ENCODE results near the gene CHRNA5. TPM values are rescaled to one million over a fixed set of nuclear protein-coding genes. Genes with fewer than 3 reads are reported as not detected.

Gene CHRNA5
- total RNA-seq, 1 experiment from 2014 or later: 11.7 TPM

GRCh38 chr15:78620021-78620526 is 54.8 kb downstream of the CHRNA5 start:
- DNase-seq (ENCODE audit: low read depth): no peak

DNA sequence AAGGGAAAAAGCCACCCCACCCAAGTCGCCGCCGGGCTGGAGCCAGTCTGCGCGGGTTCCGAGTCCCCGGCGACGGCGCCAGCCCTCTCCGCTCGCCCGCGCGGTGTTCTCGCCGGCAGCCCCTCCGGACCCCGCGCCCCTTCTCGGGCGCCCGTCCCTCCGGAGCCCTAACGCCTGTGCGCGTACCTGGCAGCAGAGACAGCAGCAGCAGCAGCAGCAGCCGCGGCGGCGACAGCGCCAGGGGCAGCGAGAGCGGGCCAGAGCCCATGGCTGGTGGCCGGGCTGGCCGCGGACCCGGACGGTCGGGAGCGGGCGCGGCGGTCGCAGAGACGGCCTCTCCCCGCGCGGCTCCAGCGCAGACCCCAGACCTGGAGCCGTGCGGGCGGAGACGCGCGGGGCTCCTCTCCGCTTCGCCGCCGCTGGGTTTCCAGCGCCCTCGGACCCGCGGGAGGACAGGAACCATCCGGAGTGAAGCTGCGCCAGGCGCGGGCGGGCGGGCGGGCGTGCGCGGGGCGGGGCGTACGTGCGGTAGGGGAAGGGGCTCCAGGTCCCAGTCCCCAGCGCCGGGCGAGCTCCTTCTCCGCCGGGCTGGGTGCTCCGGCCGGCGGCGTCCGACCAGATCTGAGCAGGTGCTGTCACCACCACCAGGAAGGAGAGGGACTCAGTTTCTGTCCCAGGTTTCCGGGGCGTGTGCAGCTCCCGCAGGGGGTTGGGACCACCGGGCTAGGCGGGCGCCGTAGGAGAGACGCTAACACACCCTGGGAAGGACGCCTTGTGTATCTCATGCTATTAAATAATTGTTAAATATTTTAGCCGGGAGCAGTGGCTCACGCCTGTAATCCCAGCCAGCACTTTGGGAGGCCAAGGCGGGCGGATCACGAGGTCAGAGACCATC is 55.5 kb downstream of the CHRNA5 start, which contains the start of gene CHRNA3:
CHRNA3 (minus strand) TSS at position 470 of the 895 bp plus-strand sequence; CDS start at position 268, 202 bp downstream.
- no peak for DNase-seq (ENCODE audit: low read depth)

- no peak for DNase-seq (ENCODE audit: low read depth)
Measured at GRCh38 chr15:78621810-78622402, 56.6 kb downstream of the CHRNA5 start.

- no peak for DNase-seq (ENCODE audit: low read depth)
Measured at GRCh38 chr15:78623786-78624497, 58.6 kb downstream of the CHRNA5 start.

DNA sequence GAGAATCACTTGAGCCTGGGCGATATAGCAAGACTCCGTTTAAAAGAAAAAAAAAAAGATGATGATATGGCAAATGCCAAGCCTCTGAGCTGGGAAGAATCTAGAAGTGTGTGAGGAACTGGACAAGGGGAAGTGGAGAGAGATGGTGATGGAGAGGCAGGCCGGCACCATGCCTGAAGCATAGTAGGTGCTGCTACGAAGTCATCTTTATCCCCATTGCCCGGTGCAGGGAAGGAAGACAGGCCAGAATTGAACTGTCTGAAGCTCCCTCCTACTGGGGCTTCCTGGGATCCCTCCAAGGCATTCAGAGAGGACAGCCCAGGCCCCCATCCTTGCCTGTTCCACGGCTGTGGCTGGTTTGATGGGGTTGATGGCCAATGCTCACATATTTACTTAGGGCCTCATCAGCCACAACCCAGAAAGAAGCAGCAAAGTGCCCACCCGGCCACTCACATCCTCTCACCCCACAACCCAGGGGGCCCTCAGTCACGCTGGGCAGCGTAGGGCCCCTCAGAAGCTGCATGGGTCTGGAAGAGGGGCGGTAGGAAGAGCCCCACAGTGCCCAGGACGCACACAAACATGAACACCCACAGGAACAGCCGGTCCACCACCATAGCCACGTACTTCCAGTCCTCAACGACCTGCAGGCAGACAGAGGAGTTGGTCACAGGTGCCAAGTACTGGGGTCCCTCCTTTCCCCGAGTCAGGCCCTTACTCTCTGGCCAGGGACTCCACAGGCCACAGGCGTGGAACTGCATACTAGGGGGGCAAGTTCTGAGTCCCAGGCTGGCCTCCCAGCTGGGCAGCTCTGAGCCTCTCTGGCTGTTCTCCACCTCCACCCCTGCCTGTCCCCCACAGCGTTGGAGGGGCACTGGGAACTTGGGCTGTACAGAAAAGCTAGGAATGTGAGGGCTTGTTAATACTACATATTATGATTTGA is 59.6 kb downstream of the CHRNA5 start:
- DNase-seq (ENCODE audit: low read depth): no peak

- no peak for DNase-seq (ENCODE audit: low read depth)
Measured at GRCh38 chr15:78625606-78626280, 60.4 kb downstream of the CHRNA5 start.

DNA sequence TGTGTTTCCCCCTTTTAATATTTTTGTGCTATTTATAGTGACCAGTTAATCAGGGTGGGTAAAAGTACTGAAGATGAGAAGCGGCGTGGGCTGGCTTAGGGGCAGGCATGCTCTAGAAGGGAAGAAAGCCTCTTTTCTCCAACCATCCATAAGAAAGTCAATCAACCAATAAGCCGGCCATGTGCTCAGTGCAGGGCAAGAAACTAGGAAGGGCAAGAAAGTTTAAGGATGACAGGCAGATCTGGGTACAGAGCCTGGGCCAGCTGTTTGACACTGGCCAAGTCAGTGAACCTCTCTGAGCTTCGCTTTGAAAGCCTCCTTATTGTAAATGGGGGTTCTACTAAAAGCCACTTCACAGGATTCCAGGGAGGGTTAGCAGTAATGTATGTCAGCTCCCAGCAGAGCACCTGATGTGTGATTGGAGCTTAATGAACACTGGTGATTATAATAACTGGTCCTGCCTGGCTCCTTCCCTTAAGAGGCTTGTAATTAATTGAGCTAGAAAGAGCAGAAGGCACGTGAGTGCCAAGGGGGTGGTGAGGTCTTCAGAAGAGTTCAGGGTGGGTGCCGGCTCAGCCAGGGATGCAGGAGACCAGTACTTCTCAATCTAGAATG is 61.2 kb downstream of the CHRNA5 start:
- DNase-seq (ENCODE audit: low read depth): no peak

- no peak for DNase-seq (ENCODE audit: low read depth)
Measured at GRCh38 chr15:78627348-78627747, 62.0 kb downstream of the CHRNA5 start.

- DNase-seq (ENCODE audit: low read depth): no peak
Measured at GRCh38 chr15:78628227-78628626, 62.9 kb downstream of the CHRNA5 start.

GRCh38 chr15:78629031-78629715 is 63.9 kb downstream of the CHRNA5 start:
- no peak for DNase-seq (ENCODE audit: low read depth)

DNA sequence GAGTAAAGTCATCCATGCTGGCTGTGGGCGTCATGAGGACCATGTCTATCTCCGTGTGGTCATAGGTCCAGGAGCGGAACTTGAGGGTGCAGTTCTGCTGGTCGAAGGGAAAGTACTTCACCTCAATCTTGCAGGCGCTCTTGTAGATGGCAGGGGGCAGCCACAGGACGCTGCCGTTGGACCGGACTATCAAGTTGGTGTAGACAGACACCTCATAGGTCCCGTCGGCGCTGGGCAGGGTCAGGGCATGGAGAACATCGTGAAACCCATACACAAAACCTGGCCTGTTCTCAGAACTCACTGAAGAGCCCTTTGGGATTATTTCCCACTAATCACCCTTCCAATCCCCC is 64.4 kb downstream of the CHRNA5 start:
- no peak for DNase-seq (ENCODE audit: low read depth)

DNA sequence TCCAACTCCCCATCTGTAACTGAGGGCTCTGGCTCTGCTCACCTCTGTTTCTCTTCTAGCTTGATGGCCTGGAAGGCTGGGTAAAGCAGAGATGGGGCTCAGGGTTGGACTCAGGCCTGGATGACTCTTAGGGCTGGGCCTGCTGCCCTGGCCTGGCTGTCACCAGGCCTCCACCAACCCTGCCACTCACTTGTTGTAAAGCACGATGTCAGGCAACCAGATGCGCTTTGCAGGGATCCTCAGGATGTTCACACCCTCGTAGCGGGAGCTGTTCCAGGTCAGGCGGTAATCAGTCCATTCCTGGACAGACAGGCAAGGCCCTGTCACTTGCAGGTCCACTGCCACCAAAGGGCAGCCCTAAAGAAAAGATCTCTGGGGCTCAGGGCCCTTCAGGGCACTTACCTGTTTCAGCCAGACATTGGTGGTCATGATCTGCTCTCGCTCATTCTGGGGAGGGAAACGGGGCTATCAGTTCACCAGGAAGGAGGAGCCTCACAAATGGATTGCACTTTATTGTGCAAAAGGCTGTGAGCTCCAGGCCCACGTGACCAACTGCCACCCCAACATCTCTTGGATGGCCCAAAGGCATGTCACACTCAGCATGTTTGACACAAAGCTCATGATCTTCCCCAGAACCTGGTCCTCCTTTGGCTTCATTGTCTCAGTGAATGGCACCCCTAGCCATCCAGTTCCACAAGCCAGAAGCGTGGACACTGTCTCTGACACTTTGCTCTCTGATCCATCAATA is 65.7 kb downstream of the CHRNA5 start:
- no peak for DNase-seq (ENCODE audit: low read depth)

DNA sequence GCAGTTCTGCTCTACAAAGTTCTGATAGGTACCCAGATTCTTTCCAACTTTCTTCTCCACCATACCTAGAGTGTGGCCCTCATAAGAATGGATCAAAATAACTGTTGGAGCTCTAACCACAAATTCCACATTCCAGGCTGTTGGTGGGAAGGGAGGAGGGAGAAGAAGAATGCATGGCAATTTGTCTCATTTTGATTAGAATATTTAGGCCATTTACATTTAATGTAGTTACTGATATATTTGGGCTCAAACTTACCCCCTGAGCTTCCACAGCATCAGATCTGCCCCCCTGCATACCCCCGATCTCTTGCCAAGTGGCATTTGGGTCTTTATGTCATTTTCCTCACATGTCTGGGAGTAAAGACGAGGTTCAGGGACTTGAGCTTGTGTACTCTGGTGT is 68.0 kb downstream of the CHRNA5 start:
- no peak for DNase-seq (ENCODE audit: low read depth)

DNA sequence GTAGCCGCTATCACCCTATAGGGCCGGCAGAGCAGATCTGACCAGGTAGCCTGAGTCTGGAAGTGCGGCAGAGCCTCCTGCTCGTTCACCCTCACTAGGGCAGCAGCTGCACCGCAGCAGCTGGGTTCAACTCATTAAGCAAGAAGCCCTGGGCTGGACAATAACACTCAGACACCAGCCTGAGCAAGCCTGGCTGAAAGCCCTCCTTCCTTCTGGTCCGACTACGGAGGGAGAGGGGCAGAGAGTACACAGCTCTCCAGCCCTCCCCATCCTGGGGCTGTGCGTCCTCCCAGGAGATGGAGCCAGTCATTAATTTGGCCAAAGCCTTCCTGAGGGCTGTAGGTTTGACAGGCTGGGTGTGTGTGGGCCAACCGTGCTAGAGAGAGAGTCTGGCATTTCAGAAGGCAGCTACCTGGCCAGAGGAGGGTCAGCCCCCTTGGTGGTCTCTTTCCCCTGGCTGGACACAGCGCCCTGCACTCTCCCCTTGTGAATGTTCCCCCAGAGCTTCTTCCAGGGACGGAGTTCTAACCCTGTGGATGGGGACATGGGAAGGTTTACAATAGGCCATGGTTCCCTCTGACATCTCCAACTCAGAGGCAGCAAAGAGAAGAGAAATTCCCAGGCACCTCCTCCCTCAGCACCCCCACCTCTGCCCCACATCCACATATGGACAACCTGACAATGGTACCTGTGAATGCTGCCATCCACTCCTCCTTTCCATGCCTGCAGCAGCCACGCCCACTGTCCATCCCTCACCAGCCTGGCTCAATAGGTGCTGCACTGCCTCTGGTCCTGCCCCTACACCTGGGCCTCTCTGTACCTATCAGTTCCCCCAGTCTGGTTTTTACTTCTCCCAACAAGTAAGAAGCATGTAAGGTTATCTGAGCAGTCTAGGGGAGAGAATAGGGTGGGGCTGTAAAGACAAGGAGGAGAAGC is 69.2 kb downstream of the CHRNA5 start:
- no peak for DNase-seq (ENCODE audit: low read depth)

GRCh38 chr15:78635346-78635745 is 70.0 kb downstream of the CHRNA5 start:
- DNase-seq (ENCODE audit: low read depth): no peak

DNA sequence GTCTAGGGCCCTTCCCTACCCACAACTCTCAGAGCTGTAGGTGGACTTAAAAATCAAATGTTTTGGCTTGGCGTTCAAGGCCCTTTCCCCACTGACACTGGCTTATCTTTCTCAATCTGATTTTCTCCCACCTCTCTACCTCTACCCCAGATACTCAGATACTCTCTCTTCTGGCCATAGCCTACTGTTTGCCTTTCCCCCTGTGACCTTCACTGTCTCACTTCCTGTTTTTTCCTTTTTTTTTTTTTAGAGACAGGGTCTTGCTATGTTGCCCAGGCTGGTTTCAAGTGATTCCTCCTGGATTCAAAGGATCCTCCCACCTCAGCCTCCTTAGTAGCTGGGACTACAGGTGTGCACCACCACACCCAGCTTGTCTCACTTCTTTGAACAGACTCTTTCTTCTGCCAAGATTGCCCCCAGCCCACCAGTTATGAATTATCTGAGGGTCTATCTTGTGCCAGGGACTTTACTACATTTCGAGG is 71.1 kb downstream of the CHRNA5 start:
- no peak for DNase-seq (ENCODE audit: low read depth)

- no peak for DNase-seq (ENCODE audit: low read depth)
Measured at GRCh38 chr15:78637776-78638435, 72.6 kb downstream of the CHRNA5 start.
